H9 (cell line): Measurements from ENCODE around the gene STK32C. TPM values are rescaled to one million over a fixed set of nuclear protein-coding genes. Genes with fewer than 3 reads are reported as not detected.

Source experiments
- DNase-seq: peaks from one replicate; pipeline ENCODE4 v3.0.0-alpha.2; 2017
- H2AFZ ChIP-seq: one replicate; pipeline ENCODE4 v1.6.1; 2013; ENCODE audit warnings: mild to moderate bottlenecking, low read length, control low read depth, moderate library complexity
- H2AK5ac ChIP-seq: 2 replicates; pipeline ENCODE4 v1.6.1; 2013; ENCODE audit warnings: low read length, control low read depth, mixed read lengths; ENCODE audit not compliant: insufficient read length
- H2BK120ac ChIP-seq: one replicate; pipeline ENCODE4 v1.6.1; 2013; ENCODE audit warnings: low read depth, mild to moderate bottlenecking, low read length, control low read depth, inconsistent platforms; ENCODE audit not compliant: poor library complexity, severe bottlenecking
- H2BK12ac ChIP-seq: 2 replicates; pipeline ENCODE4 v1.6.1; 2013; ENCODE audit warnings: low read length, control low read depth, mixed read lengths, low read depth; ENCODE audit not compliant: insufficient read length
- H2BK15ac ChIP-seq: 2 replicates; pipeline ENCODE4 v1.6.1; 2013; ENCODE audit warnings: low read depth, low read length, control low read depth
- H2BK20ac ChIP-seq: one replicate; pipeline ENCODE4 v1.6.1; 2013; ENCODE audit warnings: low read depth, mild to moderate bottlenecking, low read length, control low read depth, inconsistent platforms; ENCODE audit not compliant: poor library complexity, severe bottlenecking
- H2BK5ac ChIP-seq: 2 replicates; pipeline ENCODE4 v1.6.1; 2013; ENCODE audit warnings: low read length, control low read depth, mixed read lengths; ENCODE audit not compliant: insufficient read length
- H3K14ac ChIP-seq: 2 replicates; pipeline ENCODE4 v1.6.1; 2013; ENCODE audit warnings: low read length, control low read depth; ENCODE audit not compliant: insufficient read depth
- H3K18ac ChIP-seq: 2 replicates; pipeline ENCODE4 v1.6.1; 2013; ENCODE audit warnings: low read depth, mild to moderate bottlenecking, mixed read lengths, low read length, control low read depth; ENCODE audit not compliant: insufficient read length
- H3K23ac ChIP-seq: 2 replicates; pipeline ENCODE4 v1.6.1; 2013; ENCODE audit warnings: low read length, control low read depth, mixed read lengths, low read depth; ENCODE audit not compliant: insufficient read length
- H3K23me2 ChIP-seq: 2 replicates; pipeline ENCODE4 v1.6.1; 2013; ENCODE audit warnings: low read depth, mild to moderate bottlenecking, mixed read lengths, low read length, control low read depth; ENCODE audit not compliant: insufficient read length, poor library complexity, severe bottlenecking
- H3K27ac ChIP-seq: 2 replicates; pipeline ENCODE4 v1.5.1; 2013; ENCODE audit warnings: low read length, control low read depth, mixed read lengths, low read depth; ENCODE audit not compliant: insufficient read length
- H3K27me3 ChIP-seq: 2 replicates; pipeline ENCODE4 v1.6.1; 2013; ENCODE audit warnings: low read length, control low read depth, inconsistent platforms; ENCODE audit not compliant: insufficient read depth
- H3K4ac ChIP-seq: 2 replicates; pipeline ENCODE4 v1.6.1; 2013; ENCODE audit warnings: low read depth, mild to moderate bottlenecking, control low read depth, inconsistent platforms, low read length, moderate library complexity
- H3K4me1 ChIP-seq: 2 replicates; pipeline ENCODE4 v1.6.1; 2013; ENCODE audit warnings: low read length, control low read depth, inconsistent platforms; ENCODE audit not compliant: insufficient read depth
- H3K4me2 ChIP-seq: 2 replicates; pipeline ENCODE4 v1.6.1; 2013; ENCODE audit warnings: low read length, control low read depth, mixed read lengths; ENCODE audit not compliant: insufficient read length, insufficient read depth
- H3K56ac ChIP-seq: 2 replicates; pipeline ENCODE4 v1.6.1; 2013; ENCODE audit warnings: low read depth, mild to moderate bottlenecking, mixed read lengths, low read length, control low read depth; ENCODE audit not compliant: insufficient read length
- H3K79me1 ChIP-seq: 2 replicates; pipeline ENCODE4 v1.6.1; 2013; ENCODE audit warnings: low read depth, mild to moderate bottlenecking, moderate library complexity, low read length, control low read depth, inconsistent platforms; ENCODE audit not compliant: insufficient read depth, poor library complexity, severe bottlenecking
- H3K79me2 ChIP-seq: 2 replicates; pipeline ENCODE4 v1.6.1; 2013; ENCODE audit warnings: low read length, control low read depth, inconsistent platforms; ENCODE audit not compliant: insufficient read depth
- H3K9ac ChIP-seq: 2 replicates; pipeline ENCODE4 v1.6.1; 2013; ENCODE audit warnings: low read length, control low read depth, mixed read lengths; ENCODE audit not compliant: insufficient read length; ENCODE audit errors: extremely low read depth
- H3K9me3 ChIP-seq: one replicate; pipeline ENCODE4 v1.6.1; 2013; ENCODE audit warnings: low read depth, low read length, inconsistent platforms; ENCODE audit not compliant: control insufficient read depth
- H3T11ph ChIP-seq: one replicate; pipeline ENCODE4 v1.6.1; 2013; ENCODE audit warnings: mild to moderate bottlenecking, low read length, control low read depth, inconsistent platforms
- H4K20me1 ChIP-seq: one replicate; pipeline ENCODE4 v1.6.1; 2013; ENCODE audit not compliant: control insufficient read depth, insufficient read length, insufficient read depth
- H4K5ac ChIP-seq: 2 replicates; pipeline ENCODE4 v1.6.1; 2013; ENCODE audit warnings: low read depth, mild to moderate bottlenecking, mixed read lengths, low read length, control low read depth; ENCODE audit not compliant: insufficient read length
- H4K8ac ChIP-seq: replicated peaks from 2 replicates; pipeline ENCODE4 v1.6.1; 2013; ENCODE audit warnings: low read length, control low read depth, mixed read lengths, low read depth; ENCODE audit not compliant: insufficient read length
- H4K91ac ChIP-seq: 2 replicates; pipeline ENCODE4 v1.6.1; 2013; ENCODE audit warnings: low read depth, mild to moderate bottlenecking, moderate library complexity, mixed read lengths, low read length, control low read depth; ENCODE audit not compliant: insufficient read length
- H3K27ac Mint-ChIP-seq, 3 experiments: 2 replicates in 2 of 3; 3 replicates in 1 of 3; pipeline ENCODE4 v1.8.0; 2020 to 2021; ENCODE audit warnings: mixed read lengths in 3 of 3, mild to moderate bottlenecking in 1 of 3, moderate library complexity in 1 of 3
- H3K27me3 Mint-ChIP-seq: 2 replicates; pipeline ENCODE4 v1.8.0; 2021; ENCODE audit warnings: low read depth, mild to moderate bottlenecking, moderate library complexity, mixed read lengths
- H3K36me3 Mint-ChIP-seq, 3 experiments: 2 replicates in 2 of 3; 3 replicates in 1 of 3; pipeline ENCODE4 v1.8.0; 2020 to 2021; ENCODE audit warnings: low read depth in 3 of 3, mixed read lengths in 3 of 3; ENCODE audit not compliant: insufficient read depth in 1 of 3
- H3K4me1 Mint-ChIP-seq, 2 experiments: 2 replicates each; pipeline ENCODE4 v1.8.0; 2020; ENCODE audit warnings: mixed read lengths in 2 of 2
- H3K4me3 Mint-ChIP-seq, 2 experiments: 2 replicates in 1 of 2; 3 replicates in 1 of 2; pipeline ENCODE4 v1.8.0; 2020 to 2021; ENCODE audit warnings: mild to moderate bottlenecking in 2 of 2, mixed read lengths in 2 of 2, moderate library complexity in 1 of 2
- H3K9me3 Mint-ChIP-seq, 2 experiments: 2 replicates in 1 of 2; 3 replicates in 1 of 2; pipeline ENCODE4 v1.8.0; 2020; ENCODE audit warnings: mild to moderate bottlenecking in 2 of 2, mixed read lengths in 2 of 2, moderate library complexity in 1 of 2
- WGBS: extraction: QIAGEN DNeasy Blood & Tissue Kit; methylation state at CpG from one replicate; pipeline ENCODE4 v1.1.7; 2013; ENCODE audit warnings: missing lambda C conversion rate, low lambda C conversion rate, mixed read lengths; ENCODE audit not compliant: insufficient read length; ENCODE audit errors: extremely low coverage; 5-methylcytosine and 5-hydroxymethylcytosine counted together
- total RNA-seq: library from RNA; stranded (reverse); gene quantifications from 2 replicates; pipeline ENCODE4 v1.2.1, GENCODE V29; 2021
- TF ChIP-seq, protein P1 (sequence below): fragments of 200-600 bp; sonication (generic); conservative IDR thresholded peaks from 3 replicates; pipeline ENCODE4 v1.8.0; 2021; ENCODE audit warnings: antibody characterized with exemption, mild to moderate bottlenecking

The STK32C gene
- total RNA-seq, 1 experiment from 2014 or later, result 11.3 TPM

DNA sequence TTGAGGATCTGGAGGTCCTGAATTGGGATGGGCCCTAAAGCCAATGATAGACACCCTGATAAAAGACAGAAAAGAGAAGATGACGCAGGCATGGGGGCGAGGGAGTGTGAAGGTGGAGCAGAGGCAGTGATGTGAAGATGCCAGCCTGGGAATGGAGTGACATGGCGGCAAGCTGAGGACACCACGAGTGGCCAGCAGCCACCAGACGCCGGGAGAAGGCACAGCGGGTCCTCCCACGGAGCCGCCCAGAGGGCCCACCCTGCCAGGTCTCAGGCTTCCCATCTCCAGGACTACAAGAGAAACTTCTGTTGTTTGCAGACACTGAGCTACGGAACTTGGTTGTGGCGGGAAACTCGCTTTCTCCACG is 76.1 kb downstream of the STK32C start:
- Histone ChIP-seq H3K79me2 (no peaks in the 10 kb centered on the region), H4K91ac (no peak overlapping the region), H3K4me2 (no peak overlapping the region), H3K4me1 (no peaks in the 10 kb centered on the region), H2BK120ac (no peak overlapping the region), H2BK15ac (no peak overlapping the region), H3K56ac (no peak overlapping the region), H3T11ph (no peak overlapping the region), H2AK5ac (no peak overlapping the region), H3K27me3 (no peaks in the 10 kb centered on the region), H3K4ac (no peak overlapping the region), H4K8ac (no peak overlapping the region), H2BK12ac (no peak overlapping the region), H4K20me1 (no peaks in the 10 kb centered on the region), H3K79me1 (no peaks in the 10 kb centered on the region), H4K5ac (no peak overlapping the region), H2BK20ac (no peak overlapping the region), H3K9me3 (no peaks in the 10 kb centered on the region), H2BK5ac (no peak overlapping the region), H2AFZ (no peak overlapping the region), H3K27ac (no peak overlapping the region), H3K23ac (no peak overlapping the region), H3K9ac (no peak overlapping the region), H3K18ac (no peak overlapping the region), H3K23me2 (no peaks in the 10 kb centered on the region), H3K14ac (no peak overlapping the region)
- no peak overlapping the region for H3K27ac Mint-ChIP-seq
- H3K27me3 Mint-ChIP-seq, result no peaks in the 10 kb centered on the region
- no peaks in the 10 kb centered on the region for H3K9me3 Mint-ChIP-seq
- DNase-seq, result no peak
- H3K4me1 Mint-ChIP-seq, result peaks cover 6 to 16% of the 10 kb centered on the region in 2 experiments
- WGBS, result no CpG with 5 or more reads among the region's 13 CpGs
- no peak overlapping the region for H3K4me3 Mint-ChIP-seq
- H3K36me3 Mint-ChIP-seq, result peaks cover 4 to 5% (median 5%) of the 10 kb centered on the region in 3 experiments; a peak in 4 of 7 replicates
- TF ChIP-seq, protein P1, sequence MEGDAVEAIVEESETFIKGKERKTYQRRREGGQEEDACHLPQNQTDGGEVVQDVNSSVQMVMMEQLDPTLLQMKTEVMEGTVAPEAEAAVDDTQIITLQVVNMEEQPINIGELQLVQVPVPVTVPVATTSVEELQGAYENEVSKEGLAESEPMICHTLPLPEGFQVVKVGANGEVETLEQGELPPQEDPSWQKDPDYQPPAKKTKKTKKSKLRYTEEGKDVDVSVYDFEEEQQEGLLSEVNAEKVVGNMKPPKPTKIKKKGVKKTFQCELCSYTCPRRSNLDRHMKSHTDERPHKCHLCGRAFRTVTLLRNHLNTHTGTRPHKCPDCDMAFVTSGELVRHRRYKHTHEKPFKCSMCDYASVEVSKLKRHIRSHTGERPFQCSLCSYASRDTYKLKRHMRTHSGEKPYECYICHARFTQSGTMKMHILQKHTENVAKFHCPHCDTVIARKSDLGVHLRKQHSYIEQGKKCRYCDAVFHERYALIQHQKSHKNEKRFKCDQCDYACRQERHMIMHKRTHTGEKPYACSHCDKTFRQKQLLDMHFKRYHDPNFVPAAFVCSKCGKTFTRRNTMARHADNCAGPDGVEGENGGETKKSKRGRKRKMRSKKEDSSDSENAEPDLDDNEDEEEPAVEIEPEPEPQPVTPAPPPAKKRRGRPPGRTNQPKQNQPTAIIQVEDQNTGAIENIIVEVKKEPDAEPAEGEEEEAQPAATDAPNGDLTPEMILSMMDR, result no peak
